ENCODE results near the gene TPX2.
"Not testable (repeated sequence)": the region's sequence is repeated elsewhere in the genome, so short reads cannot be mapped to it uniquely, and the experiment has no call there.

TPX2 gene

GRCh38 chr20:31827059-31827458 lies 88.0 kb downstream of the TPX2 start:
- Mint-ChIP-seq H3K4me1 (peaks cover 20% of the 10 kb centered on the region), H3K9me3 (no peaks in the 10 kb centered on the region), H3K27me3 (ENCODE audit: low read depth) (no peaks in the 10 kb centered on the region), H3K27ac (no peak overlapping the region), H3K36me3 (ENCODE audit: low read depth) (no peaks in the 10 kb centered on the region), H3K4me3 (no peak overlapping the region)
- TF ChIP-seq CTCF (IDR thresholded peaks at IDR 0.05; ENCODE audit: unreplicated experiment in 3 of 3), result no peak

- H3K27me3 Mint-ChIP-seq (ENCODE audit: low read depth); H3K36me3 Mint-ChIP-seq (ENCODE audit: low read depth); H3K9me3 Mint-ChIP-seq; H3K4me3 Mint-ChIP-seq: not testable (repeated sequence)
- Mint-ChIP-seq H3K27ac (peak overlapping the region in 1 of 3 experiments; percentile 40), H3K4me1 (peaks cover 12% of the 10 kb centered on the region)
These were observed 88.9 kb downstream of the TPX2 start for GRCh38 chr20:31828016-31828415.

- Mint-ChIP-seq H3K27me3 (ENCODE audit: low read depth) (no peaks in the 10 kb centered on the region), H3K4me1 (peaks cover 18% of the 10 kb centered on the region), H3K9me3 (no peaks in the 10 kb centered on the region), H3K27ac (peak overlapping the region in 2 of 3 experiments; percentile 73 to 78), H3K36me3 (ENCODE audit: low read depth) (no peaks in the 10 kb centered on the region), H3K4me3 (no peak overlapping the region)
- TF ChIP-seq CTCF (IDR thresholded peaks at IDR 0.05; ENCODE audit: unreplicated experiment in 3 of 3), result no peak
These were observed 90.6 kb downstream of the TPX2 start for GRCh38 chr20:31829731-31830130.

- Mint-ChIP-seq H3K4me3 (no peak overlapping the region), H3K36me3 (ENCODE audit: low read depth) (no peaks in the 10 kb centered on the region), H3K9me3 (no peaks in the 10 kb centered on the region), H3K27ac (peak overlapping the region in 2 of 3 experiments; percentile 73 to 78), H3K4me1 (peaks cover 26% of the 10 kb centered on the region), H3K27me3 (ENCODE audit: low read depth) (no peaks in the 10 kb centered on the region)
- no peak for TF ChIP-seq CTCF (IDR thresholded peaks at IDR 0.05; ENCODE audit: unreplicated experiment in 3 of 3)
These were observed 91.4 kb downstream of the TPX2 start for GRCh38 chr20:31830406-31830981.

GRCh38 chr20:31831211-31831610 lies 92.1 kb downstream of the TPX2 start:
- Mint-ChIP-seq H3K4me3 (no peak overlapping the region), H3K9me3 (no peaks in the 10 kb centered on the region), H3K36me3 (ENCODE audit: low read depth) (no peaks in the 10 kb centered on the region), H3K4me1 (peaks cover 31% of the 10 kb centered on the region), H3K27ac (peak overlapping the region in 1 of 3 experiments; percentile 33), H3K27me3 (ENCODE audit: low read depth) (no peaks in the 10 kb centered on the region)
- no peak for TF ChIP-seq CTCF (IDR thresholded peaks at IDR 0.05; ENCODE audit: unreplicated experiment in 3 of 3)

- H3K4me1 Mint-ChIP-seq, result peaks cover 33% of the 10 kb centered on the region
These were observed 92.7 kb downstream of the TPX2 start for GRCh38 chr20:31831771-31832306.

More at GRCh38 chr20:31831771-31832306, 92.7 kb downstream of the TPX2 start:
- no peaks in the 10 kb centered on the region for H3K9me3 Mint-ChIP-seq
- H3K27ac Mint-ChIP-seq, result peak overlapping the region in 2 of 3 experiments; percentile 33 to 59
- no peak for TF ChIP-seq CTCF (IDR thresholded peaks at IDR 0.05; ENCODE audit: unreplicated experiment in 3 of 3)
- no peaks in the 10 kb centered on the region for H3K27me3 Mint-ChIP-seq (ENCODE audit: low read depth)
- H3K36me3 Mint-ChIP-seq (ENCODE audit: low read depth), result no peaks in the 10 kb centered on the region
- no peak overlapping the region for H3K4me3 Mint-ChIP-seq
